ENCODE results near the gene CLCNKB.

CLCNKB gene

DNA sequence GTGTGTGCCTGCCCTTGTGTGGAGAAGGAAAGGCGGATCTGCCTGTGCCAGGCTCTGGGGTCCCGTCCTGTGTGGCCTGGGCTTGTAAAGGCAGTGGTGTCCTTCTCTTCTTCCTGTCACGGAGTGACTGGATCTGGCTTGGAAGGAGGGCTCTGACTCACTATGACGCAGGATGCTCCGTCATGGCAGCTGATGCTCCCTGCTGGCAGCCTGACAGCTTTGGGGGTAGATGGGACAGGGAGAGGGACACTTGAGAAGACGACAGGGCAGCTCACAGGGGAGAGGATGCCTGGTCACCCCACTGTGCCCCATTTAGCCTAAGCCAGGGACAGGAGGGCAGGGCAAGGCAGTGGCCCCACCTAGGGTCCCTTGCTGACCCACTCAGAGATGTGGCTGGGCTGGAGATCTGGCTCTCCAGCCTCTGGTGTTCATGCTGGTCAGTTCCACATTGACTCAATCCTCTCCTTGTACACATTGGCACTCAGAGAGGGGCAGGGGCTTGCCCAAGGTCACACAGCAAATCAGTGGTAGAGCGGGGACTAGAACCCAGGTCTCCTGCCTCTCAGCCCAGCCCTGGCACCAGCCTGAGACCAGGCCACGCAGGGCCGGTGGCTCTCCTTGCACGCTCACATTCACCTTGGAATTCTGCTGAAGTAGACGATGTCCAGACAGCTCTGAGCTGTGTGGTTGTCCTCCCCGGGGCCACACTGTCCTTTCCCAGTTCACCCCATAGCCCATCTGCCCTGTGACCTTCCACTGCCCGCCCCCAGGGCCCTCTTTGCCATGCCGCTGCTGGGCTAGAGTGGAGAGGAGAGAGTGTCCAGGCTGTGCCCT, 32.7 kb downstream of the CLCNKB start:
- DNase-seq (ENCODE audit: low spot score) = peak; percentile 90

DNA sequence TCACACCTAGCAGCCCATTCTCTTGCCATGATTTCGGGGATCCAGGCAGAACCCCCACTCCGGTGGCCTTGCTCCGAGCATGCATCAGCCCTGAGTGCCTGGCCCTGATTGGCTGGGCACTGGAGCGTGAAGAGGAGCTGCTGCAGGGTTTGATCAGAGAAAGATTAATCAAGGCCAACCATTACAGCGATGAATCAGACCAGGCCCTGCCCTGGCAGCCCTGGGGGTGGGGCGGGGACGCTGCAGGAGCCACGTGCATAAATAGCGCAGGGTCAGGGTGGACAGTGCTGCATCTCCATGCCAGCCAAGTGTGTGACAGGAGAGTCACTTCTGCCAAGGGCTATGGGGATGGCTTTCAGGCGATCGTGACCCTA, 33.3 kb downstream of the CLCNKB start:
- DNase-seq (ENCODE audit: low spot score) = peak; percentile 92

DNA sequence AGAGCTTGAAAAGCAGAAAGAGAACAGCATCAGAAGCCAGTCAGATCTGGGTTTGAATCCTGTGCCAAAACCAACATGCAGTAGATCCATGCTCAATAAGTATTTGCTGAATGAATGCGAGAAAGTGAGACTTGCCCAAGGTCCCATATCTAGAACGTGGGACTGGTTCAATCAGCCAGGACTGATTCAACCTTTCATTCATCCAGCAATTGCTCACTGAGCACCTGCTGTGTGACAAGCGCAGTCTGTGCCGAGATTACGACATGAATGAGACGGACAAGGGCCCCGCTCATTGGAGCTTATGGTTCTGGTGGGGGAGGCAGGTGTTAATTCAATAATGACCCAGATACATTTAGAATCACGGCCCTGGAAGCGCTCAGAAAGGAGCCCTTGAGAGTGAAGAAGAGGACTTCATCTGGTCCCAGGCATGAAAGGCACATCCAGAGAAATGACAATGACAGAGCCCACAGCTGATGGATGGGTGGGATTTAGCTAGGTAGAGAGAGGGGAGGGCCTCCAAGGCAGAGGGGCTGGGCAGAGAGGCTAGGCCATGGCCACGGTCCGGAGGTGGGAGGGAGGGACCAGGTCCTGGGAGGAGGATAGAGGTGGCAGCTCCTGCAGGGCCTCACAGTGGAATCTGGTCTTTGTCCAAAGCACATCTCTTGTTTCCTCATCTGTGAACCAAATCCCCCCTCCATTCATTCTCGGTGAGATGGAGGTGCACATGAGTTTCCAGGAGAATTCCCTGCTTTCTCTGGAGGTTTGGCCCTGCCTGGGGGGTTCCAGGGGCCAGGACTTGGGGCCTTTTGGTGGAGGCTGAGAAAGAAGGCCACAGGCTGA, 34.0 kb downstream of the CLCNKB start:
- no peak for DNase-seq (ENCODE audit: low spot score)

DNA sequence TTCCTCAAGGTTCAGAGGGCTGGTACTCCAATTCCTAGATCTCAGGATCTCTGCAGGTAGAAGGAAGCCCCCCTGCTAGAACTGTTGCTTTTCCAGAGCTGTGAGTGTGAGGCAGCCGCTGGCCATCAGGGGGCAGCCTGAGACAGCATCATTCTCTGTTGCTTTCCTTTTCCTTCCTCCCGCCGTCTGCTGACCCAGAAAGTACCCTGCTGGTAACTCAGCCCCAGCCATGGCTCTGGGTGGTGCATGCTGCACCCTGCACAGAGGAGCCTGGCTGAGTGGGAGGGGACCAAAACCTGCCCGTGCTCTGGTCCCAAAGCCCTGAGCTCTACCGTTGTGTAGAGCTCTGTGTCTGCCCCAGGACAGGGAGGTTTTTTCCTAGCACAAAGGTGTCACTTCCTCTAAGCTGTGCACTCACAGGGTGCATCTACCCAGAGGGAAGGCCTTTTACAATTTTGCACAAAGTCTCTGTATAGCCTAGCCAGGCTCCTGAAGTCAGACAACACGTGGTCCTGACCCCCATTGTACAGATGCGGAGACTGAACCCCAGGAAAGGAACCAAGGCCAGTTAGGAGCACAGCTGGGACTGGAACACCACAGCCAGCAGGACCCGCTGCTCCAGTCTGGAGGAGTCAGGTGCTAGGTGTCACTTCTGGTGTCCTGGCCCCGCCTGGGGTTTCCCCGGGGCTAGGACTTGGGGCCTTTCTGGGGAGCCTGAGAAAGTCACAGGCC, 35.5 kb downstream of the CLCNKB start:
- DNase-seq (ENCODE audit: low spot score) = peak; percentile 78

DNA sequence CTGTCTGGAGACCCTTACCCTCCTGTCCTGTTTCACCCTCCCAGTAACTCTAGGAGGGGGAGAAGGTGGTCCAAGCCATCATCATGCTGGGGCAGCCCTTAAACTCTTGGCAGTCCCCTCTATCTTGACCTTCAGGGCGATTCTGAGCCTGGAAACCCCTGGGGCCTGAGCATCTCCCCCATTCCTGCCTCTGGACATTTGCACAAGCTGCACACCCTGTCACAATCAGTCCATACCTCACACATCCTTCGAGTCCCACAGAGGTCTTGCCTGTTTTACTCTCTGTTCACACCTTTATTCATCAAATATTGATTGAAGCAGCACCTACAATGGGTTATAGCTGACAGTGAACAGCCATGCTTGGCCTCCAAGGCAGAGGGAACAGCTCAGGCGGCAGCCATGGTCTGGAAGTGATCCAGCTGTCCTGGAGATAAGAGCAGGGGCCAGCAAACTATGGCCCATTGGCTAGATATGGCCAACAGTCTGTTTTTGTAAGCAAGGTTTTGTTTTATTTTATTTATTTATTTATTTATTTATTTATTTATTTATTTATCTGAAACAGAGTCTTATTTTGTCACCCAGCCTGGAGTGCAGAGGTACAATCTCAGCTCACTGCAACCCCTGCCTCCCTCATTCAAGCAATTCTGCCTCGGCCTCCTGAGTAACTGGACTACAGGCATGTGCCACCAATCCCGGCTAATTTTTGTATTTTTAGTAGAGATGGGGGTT, 37.0 kb downstream of the CLCNKB start:
- DNase-seq (ENCODE audit: low spot score) = no peak

DNA sequence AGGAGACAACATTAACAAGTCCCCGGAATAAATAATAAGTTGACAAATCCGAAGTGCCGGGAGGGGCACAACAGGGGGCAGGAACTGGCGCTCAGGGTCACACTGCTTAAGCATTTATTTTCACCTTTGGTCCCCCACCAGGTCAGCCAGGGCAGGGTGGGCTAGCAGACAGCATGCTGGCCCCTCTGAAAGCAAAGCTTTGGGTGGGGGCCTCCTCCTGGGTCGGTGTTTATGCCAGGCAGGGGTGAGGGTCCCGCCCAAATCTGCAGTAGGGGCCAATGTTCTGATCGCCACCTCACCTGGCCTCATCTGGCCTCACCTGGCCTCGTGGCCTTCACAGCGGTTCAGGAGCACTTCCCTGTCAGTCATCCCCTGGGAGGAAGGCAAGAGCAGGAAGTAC, 38.1 kb downstream of the CLCNKB start:
- no peak for DNase-seq (ENCODE audit: low spot score)

DNA sequence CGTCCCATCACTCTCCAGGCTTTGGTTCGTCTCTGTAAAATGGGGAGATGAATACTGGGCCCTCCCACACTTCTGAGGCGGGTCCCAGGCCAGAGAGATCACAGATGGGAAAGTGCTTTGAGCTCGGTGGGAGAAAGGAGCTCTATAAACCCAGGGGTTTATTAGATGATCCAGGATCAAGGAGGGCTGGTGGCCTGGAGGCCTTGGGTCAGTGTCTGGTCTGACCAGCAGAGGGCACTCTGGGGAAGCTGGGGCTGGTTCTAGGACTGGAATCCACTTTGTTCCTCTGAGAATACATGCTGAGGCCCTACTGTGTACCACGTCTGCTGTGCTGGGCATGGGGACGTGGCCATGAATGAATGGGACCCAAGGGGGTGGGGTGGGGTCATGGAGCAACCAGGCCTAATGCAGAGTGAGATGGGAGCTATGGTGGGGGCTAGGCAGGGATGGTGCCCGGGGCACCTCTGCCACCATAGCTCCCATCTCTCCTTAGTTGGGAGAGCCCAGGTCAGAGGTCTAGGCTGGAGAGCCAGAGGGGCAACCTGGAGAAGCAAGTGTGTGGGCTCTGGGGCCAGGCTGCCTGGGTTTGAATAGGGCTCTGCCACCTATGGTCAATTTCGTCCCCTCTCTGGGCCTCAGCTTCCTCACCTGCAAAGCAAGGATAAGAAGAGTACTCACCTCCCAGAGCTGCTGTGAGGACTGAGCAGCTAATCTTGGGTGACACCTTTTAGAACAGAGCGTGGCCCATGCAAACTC, 38.9 kb downstream of the CLCNKB start:
- peak; percentile 59 for DNase-seq (ENCODE audit: low spot score)

DNA sequence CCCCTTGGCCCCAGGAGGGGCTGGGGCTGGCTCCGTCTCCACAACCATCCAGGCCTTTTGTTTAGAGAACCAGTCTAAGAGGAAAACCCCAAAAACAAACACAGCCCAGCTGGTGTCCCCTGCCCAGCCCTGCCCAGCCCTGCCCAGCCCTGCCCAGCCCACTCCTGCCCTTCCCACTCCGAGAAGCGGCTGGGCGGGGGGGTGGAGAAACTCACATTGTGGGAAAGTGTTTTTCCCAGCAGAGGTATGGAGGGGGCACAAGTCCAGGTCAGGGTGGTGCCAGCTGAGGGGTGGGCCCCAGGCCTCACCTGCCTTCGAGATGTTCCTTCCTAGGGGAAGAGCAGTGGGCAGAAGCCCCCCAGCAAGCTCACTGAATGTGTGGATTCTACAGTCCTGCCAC, 39.9 kb downstream of the CLCNKB start:
- DNase-seq (ENCODE audit: low spot score) = no peak

DNA sequence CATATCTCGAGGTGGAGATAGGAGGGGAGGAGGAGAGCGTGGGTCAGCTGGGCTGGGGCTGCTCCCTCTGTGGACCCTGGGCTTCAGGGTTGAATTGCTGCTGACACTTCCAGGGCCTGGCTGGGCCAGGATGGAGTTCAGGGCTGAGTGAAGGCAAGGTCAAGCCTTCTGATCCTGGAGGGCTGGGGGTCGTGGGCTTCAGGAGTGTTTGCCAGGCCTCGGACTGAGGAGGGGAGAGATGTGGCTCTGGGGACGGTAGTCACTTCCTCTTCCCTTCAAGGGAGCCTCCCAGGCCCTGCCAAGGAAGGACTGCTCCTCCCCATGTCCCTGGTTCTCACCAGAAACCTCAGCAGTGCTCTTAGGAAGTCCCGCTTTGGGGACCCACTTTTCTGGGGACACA, 41.9 kb downstream of the CLCNKB start:
- DNase-seq (ENCODE audit: low spot score) = no peak

DNA sequence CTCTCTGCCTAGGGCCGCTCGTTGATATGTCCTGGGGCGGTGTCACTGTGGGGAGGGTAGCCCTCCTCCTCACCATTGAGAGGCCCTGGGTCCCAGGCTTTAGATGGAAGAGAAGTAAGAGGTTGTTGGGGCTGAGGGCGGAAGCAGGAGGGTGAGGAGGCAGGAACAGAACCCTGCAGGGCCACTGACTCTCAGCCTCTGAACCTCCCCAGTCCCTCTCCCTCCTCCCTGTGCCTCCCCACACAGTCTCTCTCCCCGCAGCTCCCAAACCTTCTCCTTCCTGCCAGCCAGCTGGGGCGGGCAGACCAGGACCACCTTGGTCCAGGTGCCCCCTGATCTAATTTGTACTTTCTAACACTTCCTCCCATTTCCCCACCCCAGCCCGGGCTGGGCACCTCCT, 44.2 kb downstream of the CLCNKB start:
- no peak for DNase-seq (ENCODE audit: low spot score)

DNA sequence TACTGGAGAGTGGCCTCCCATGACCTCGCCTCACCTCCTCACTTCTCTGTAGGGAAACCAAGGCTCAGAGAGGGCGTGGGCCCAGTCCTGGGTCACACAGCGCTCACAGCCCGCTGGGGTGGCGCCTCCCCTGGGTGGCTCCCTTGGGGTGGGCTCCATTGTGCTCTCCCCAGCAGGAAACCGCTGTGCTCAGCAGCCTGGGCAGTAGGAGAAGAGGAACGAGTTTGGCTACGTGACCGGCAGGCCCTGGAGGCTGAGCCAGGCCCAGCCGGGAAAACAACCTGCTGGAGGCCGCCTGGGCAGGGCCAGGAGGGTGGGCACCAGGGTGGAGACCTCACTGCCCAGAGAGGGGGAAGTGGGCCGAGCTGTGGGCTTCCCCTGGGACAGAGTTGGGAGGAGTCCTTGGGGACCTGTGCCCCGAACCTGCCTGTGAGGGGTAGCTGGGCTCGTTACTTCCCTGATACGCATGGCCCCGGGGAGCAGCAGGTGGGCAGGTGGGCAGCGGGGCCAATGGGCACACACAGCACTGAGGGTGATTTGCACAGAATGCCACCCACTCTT, 44.8 kb downstream of the CLCNKB start:
- DNase-seq (ENCODE audit: low spot score) = no peak

DNA sequence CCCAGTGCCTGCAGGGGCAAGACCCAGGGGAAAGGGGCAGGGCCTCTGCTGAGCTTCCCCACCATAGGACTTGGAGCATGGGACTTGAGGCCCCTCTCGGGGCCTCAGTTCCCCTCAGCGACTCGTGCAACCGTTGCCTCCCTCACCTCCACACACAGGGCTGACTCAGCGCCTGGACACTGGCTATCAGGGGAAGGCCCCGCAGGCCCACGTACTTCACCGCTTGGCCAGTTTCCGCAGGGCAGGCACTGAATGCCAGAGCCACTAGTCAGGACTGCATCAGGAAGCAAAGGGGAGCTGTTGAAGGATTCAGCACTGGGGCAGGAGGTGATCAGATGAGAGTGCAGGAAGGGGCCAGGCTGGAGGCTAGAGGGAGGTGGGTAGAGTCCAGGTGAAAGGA, 45.4 kb downstream of the CLCNKB start:
- DNase-seq (ENCODE audit: low spot score) = peak; percentile 92

DNA sequence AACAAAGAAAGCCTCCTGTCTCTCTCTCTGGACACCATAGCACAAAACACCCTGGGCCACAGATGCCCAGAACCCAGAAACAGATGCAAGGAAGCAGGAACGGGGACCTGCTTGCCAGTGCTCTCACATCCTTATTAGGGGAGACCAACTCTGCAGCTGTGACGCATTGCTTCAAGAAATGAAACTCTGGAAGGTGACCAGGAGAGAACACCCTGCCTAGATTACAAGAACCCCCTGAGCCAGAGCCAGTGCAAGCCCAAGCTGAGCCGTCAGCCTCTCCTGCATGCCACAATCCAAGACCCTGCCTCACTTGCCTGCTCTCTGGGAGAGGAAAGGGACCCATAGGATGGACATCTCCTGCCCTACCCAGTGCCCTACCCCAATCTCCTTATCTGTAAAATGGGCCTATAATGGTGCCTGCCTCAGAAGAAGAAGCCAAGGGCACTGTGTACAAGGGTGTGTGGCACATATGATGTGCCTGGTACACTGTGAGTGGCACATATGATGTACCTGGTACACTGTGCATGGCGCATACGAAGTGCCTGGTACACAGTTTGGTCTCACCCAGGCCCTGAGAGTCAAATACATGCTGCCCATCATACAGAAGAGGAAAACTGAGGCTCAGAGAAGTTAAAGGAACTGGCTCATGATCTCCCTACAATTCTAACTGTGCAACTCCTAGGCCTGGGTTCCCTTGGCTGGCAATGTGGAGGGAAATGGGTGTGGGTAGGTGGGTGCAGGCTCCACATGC, 46.7 kb downstream of the CLCNKB start:
- no peak for DNase-seq (ENCODE audit: low spot score)

DNA sequence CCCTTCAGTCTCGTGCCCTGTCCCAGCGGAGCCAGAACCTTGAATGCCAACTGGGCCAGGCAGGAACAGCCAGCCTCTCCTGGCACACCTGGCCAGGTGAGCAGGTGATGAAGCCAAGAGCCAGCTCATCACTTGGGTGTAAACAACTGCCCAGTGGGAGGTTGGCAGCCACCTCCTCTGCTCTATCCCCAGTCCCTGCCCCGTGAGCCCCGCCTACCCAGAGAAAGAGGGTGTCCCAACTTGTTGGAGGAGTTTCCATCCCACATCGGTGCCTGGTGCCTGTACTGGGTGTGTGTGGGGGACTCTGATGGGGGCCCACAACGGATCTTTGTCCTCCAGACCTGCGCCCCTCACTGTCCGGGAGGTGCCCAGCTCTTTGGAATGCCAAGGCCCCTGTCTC, 47.7 kb downstream of the CLCNKB start:
- no peak for DNase-seq (ENCODE audit: low spot score)

DNA sequence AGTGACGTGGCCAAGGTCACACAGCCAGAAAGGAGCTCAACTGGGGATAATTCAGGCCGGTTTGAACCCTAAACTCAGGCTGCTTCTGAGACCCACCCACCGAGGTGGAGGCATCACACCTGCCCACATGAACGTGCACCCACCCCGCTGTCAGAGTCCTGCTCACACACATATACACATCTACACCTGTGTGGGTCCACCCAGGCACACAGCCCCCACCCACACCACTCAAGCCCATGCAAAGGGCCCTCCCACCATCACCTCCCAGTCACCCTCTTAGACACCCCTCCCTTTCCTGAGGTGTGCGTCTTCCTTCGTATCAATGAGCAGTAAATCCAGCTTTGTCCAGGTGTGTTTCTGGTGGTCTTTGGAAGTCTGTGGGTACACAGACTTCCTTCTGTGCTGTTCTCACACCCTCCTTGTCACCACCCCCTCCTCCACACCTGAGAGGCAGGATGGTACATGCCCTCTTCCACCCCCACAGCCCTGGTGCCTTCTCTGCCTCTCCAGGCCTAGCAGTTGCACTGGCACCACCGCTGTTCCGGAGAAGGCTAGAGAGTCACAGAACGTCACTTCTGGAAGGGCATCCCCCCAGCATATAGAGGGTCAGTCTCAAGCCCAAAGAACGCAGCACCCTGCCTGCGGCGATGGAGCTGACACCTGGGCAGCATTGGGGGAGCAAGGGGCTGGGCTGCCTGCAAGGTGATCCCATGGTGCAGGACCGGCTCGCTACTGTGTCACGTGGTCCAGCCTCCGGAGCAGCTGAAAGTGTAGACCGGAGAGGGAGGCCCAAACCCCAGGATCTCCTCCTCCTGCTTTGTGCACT, 48.7 kb downstream of the CLCNKB start:
- DNase-seq (ENCODE audit: low spot score) = no peak

DNA sequence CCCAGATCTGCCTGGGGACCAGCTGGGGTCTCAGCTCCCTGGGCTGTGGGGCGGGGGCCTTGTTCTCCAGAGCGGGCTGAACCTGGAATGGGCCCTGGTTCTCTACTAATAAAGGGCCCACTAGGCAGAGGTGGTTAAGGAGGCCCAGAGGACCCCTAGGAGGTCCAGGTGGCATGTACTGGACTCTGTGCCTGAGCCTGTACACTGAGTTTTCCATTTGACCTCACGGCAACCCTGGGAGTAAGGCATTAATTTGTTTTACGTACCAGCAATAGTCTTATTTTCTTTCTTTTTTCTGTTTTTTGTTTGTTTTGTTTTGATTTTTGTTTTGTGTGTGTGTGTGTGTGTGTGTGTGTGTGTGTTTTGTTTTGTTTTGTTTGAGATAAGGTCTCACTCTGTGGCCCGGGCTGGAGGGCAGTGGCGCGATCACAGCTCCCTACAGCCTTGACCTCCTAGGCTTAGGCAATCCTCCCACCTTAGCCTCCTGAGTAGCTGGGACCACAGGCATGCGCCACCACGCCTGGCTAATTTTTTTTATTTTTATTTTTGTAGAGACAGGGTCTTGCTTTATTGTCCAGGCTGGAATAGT, 49.4 kb downstream of the CLCNKB start:
- DNase-seq (ENCODE audit: low spot score) = no peak

DNA sequence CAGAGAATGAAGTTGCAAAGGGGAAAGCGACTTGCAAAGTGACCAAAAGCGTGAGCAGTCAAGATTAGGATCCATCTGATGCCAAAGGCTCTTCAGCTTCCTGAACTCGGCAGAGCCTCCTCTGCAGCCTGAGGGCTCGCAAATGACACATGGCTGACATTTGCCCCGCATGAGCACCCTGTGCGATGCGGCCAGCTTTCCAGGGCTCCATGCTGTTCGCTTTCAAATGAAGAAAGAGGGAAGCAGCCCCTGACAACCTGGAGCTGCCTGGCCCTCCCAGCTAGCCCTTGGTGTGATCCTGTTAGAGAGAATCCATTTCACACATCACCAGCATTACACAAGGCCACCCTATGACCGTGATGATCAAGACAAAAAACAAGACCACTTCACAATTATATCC, 50.0 kb downstream of the CLCNKB start:
- DNase-seq (ENCODE audit: low spot score) = no peak

DNA sequence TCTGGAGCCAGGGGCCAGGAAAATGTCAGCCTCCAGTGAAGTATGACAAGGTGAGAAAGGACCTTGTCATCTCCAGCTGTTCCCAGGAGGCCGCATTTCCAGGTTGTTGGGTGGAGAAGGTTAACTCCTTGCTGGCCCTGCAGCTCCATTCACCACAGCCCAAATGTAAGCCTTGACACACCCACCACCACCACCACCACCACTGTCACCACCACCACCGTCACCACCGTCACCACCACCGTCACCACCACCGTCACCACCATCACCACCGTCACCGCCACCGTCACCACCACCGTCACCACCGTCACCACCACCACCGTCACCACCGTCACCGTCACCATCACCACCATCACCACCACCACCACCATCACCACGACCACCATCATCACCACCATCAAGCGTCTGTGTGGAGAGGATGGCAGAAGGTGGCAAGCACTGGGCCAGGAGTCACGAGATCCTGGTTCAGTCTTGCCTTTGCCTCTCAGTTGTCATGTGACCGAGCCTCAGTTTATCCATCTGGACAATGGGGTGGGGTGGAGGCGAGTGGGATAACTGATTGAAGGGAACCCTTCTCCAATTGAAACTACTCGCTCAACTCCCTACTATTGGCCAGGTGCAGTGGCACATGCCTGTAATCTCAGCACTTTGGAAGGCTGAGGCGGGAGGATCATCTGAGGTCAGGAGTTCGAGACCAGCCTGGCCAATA, 51.0 kb downstream of the CLCNKB start:
- DNase-seq (ENCODE audit: low spot score) = no peak

All from kidney tubule cell (primary cell).